ENCODE measurements around the gene FIZ1. TPM values are rescaled to one million over a fixed set of nuclear protein-coding genes. Genes with fewer than 3 reads are reported as not detected.

Gene FIZ1
- total and polyA plus RNA-seq, 4 donors = 2.3 to 26.5 (median 15.4) TPM

Other genes with a start within 250 kb of the FIZ1 start
- gene COX6B2, start 244.8 kb downstream of the FIZ1 start, total RNA-seq = 1 to 10 TPM in 1 of 2 donors, under 1 TPM in 1; 0.69 to 2.8 TPM
- gene COX6B2, start 244.8 kb downstream of the FIZ1 start, polyA plus RNA-seq (ENCODE audit: insufficient read length in 2 of 2) = 1 to 10 TPM; 3.8 to 4.8 TPM
- gene GARIN5B, start 236.3 kb downstream of the FIZ1 start, total RNA-seq = not detected
- gene GARIN5B, start 236.3 kb downstream of the FIZ1 start, polyA plus RNA-seq (ENCODE audit: insufficient read length in 2 of 2) = under 1 TPM; 0.14 to 0.43 TPM
- under 1 TPM; 0.20 to 0.22 TPM for gene IL11, start 229.1 kb downstream of the FIZ1 start, total RNA-seq
- gene IL11, start 229.1 kb downstream of the FIZ1 start, polyA plus RNA-seq (ENCODE audit: insufficient read length in 2 of 2) = 1 to 10 TPM; 1.5 to 1.9 TPM
- gene TMEM190, start 222.7 kb downstream of the FIZ1 start, total RNA-seq = 1 to 10 TPM in 1 of 2 donors, under 1 TPM in 1; 0.40 to 2.2 TPM
- 1 to 10 TPM in 1 of 2 donors, under 1 TPM in 1; 0.65 to 5.0 TPM for gene TMEM190, start 222.7 kb downstream of the FIZ1 start, polyA plus RNA-seq (ENCODE audit: insufficient read length in 2 of 2)
- under 1 TPM in 1 of 2 donors, not detected in 1; 0.55 TPM for gene TMEM238, start 215.2 kb downstream of the FIZ1 start, total RNA-seq
- under 1 TPM; 0.69 to 0.86 TPM for gene TMEM238, start 215.2 kb downstream of the FIZ1 start, polyA plus RNA-seq (ENCODE audit: insufficient read length in 2 of 2)
- gene RPL28, start 213.6 kb downstream of the FIZ1 start, total RNA-seq = 100 to 1,000 TPM; 135 to 417 TPM
- gene RPL28, start 213.6 kb downstream of the FIZ1 start, polyA plus RNA-seq (ENCODE audit: insufficient read length in 2 of 2) = 1,000 to 10,000 TPM; 1,153 to 1,205 TPM
- gene UBE2S, start 191.7 kb downstream of the FIZ1 start, total RNA-seq = 10 to 100 TPM; 14.6 to 55.8 TPM
- 100 to 1,000 TPM; 104 to 124 TPM for gene UBE2S, start 191.7 kb downstream of the FIZ1 start, polyA plus RNA-seq (ENCODE audit: insufficient read length in 2 of 2)
- gene SHISA7, start 156.2 kb downstream of the FIZ1 start, total RNA-seq = 1 to 10 TPM; 4.0 to 5.2 TPM
- gene SHISA7, start 156.2 kb downstream of the FIZ1 start, polyA plus RNA-seq (ENCODE audit: insufficient read length in 2 of 2) = 10 to 100 TPM; 29.1 to 35.6 TPM
- gene ISOC2, start 137.9 kb downstream of the FIZ1 start, total RNA-seq = 10 to 100 TPM; 30.3 to 59.3 TPM
- 10 to 100 TPM; 60.2 to 65.1 TPM for gene ISOC2, start 137.9 kb downstream of the FIZ1 start, polyA plus RNA-seq (ENCODE audit: insufficient read length in 2 of 2)
- gene C19orf85, start 134.8 kb downstream of the FIZ1 start, total RNA-seq = not detected
- gene C19orf85, start 134.8 kb downstream of the FIZ1 start, polyA plus RNA-seq (ENCODE audit: insufficient read length in 2 of 2) = not detected
- gene ZNF628, start 122.9 kb downstream of the FIZ1 start, total RNA-seq = 1 to 10 TPM; 1.5 to 1.7 TPM
- gene ZNF628, start 122.9 kb downstream of the FIZ1 start, polyA plus RNA-seq (ENCODE audit: insufficient read length in 2 of 2) = 1 to 10 TPM; 5.7 to 6.6 TPM
- gene NAT14, start 114.3 kb downstream of the FIZ1 start, total RNA-seq = 10 to 100 TPM; 16.2 to 45.6 TPM
- gene NAT14, start 114.3 kb downstream of the FIZ1 start, polyA plus RNA-seq (ENCODE audit: insufficient read length in 2 of 2) = 10 to 100 TPM; 93.2 to 94.0 TPM
- gene SSC5D, start 111.1 kb downstream of the FIZ1 start, total RNA-seq = 1 to 10 TPM; 3.5 to 6.0 TPM
- gene SSC5D, start 111.1 kb downstream of the FIZ1 start, polyA plus RNA-seq (ENCODE audit: insufficient read length in 2 of 2) = 1 to 10 TPM; 2.3 to 4.7 TPM
- gene SBK2, start 62.4 kb downstream of the FIZ1 start, total RNA-seq = under 1 TPM in 1 of 2 donors, not detected in 1; 0.44 TPM
- under 1 TPM in 1 of 2 donors, not detected in 1; 0.15 TPM for gene SBK2, start 62.4 kb downstream of the FIZ1 start, polyA plus RNA-seq (ENCODE audit: insufficient read length in 2 of 2)
- under 1 TPM in 1 of 2 donors, not detected in 1; 0.11 TPM for gene SBK3, start 54.0 kb downstream of the FIZ1 start, total RNA-seq
- under 1 TPM in 1 of 2 donors, not detected in 1; 0.17 TPM for gene SBK3, start 54.0 kb downstream of the FIZ1 start, polyA plus RNA-seq (ENCODE audit: insufficient read length in 2 of 2)
- 1 to 10 TPM; 2.1 to 9.9 TPM for gene ZNF579, start 18.7 kb downstream of the FIZ1 start, total RNA-seq
- 10 to 100 TPM; 24.9 to 25.3 TPM for gene ZNF579, start 18.7 kb downstream of the FIZ1 start, polyA plus RNA-seq (ENCODE audit: insufficient read length in 2 of 2)
- 1 to 10 TPM; 5.1 to 9.6 TPM for gene ZNF524, start 771 bp upstream of the FIZ1 start, total RNA-seq
- gene ZNF524, start 771 bp upstream of the FIZ1 start, polyA plus RNA-seq (ENCODE audit: insufficient read length in 2 of 2) = 10 to 100 TPM; 11.2 to 13.6 TPM
- gene ZNF865, start 6.1 kb upstream of the FIZ1 start, total RNA-seq = 1 to 10 TPM; 1.4 to 2.1 TPM
- 10 to 100 TPM; 14.8 to 15.4 TPM for gene ZNF865, start 6.1 kb upstream of the FIZ1 start, polyA plus RNA-seq (ENCODE audit: insufficient read length in 2 of 2)
- gene ZNF784, start 25.0 kb upstream of the FIZ1 start, total RNA-seq = 1 to 10 TPM; 2.9 to 6.3 TPM
- 10 to 100 TPM in 1 of 2 donors, 1 to 10 TPM in 1; 9.9 to 12.8 TPM for gene ZNF784, start 25.0 kb upstream of the FIZ1 start, polyA plus RNA-seq (ENCODE audit: insufficient read length in 2 of 2)
- 10 to 100 TPM in 1 of 2 donors, 1 to 10 TPM in 1; 3.5 to 15.6 TPM for gene ZNF580, start 41.5 kb upstream of the FIZ1 start, total RNA-seq
- gene ZNF580, start 41.5 kb upstream of the FIZ1 start, polyA plus RNA-seq (ENCODE audit: insufficient read length in 2 of 2) = 10 to 100 TPM; 61.7 to 71.7 TPM
- 10 to 100 TPM in 1 of 2 donors, 1 to 10 TPM in 1; 6.6 to 10.5 TPM for gene ZNF581, start 44.1 kb upstream of the FIZ1 start, total RNA-seq
- gene ZNF581, start 44.1 kb upstream of the FIZ1 start, polyA plus RNA-seq (ENCODE audit: insufficient read length in 2 of 2) = 10 to 100 TPM; 19.0 to 20.5 TPM
- gene CCDC106, start 48.7 kb upstream of the FIZ1 start, total RNA-seq = 10 to 100 TPM; 13.4 to 14.1 TPM
- 10 to 100 TPM; 56.9 to 57.6 TPM for gene CCDC106, start 48.7 kb upstream of the FIZ1 start, polyA plus RNA-seq (ENCODE audit: insufficient read length in 2 of 2)
- gene U2AF2, start 55.5 kb upstream of the FIZ1 start, total RNA-seq = 100 to 1,000 TPM in 1 of 2 donors, 10 to 100 TPM in 1; 60.7 to 119 TPM
- 100 to 1,000 TPM; 203 to 207 TPM for gene U2AF2, start 55.5 kb upstream of the FIZ1 start, polyA plus RNA-seq (ENCODE audit: insufficient read length in 2 of 2)
- gene EPN1, start 75.7 kb upstream of the FIZ1 start, total RNA-seq = 10 to 100 TPM; 31.3 to 33.4 TPM
- gene EPN1, start 75.7 kb upstream of the FIZ1 start, polyA plus RNA-seq (ENCODE audit: insufficient read length in 2 of 2) = 100 to 1,000 TPM; 188 to 192 TPM
- not detected for gene NLRP9, start 138.9 kb upstream of the FIZ1 start, total RNA-seq
- gene NLRP9, start 138.9 kb upstream of the FIZ1 start, polyA plus RNA-seq (ENCODE audit: insufficient read length in 2 of 2) = under 1 TPM in 1 of 2 donors, not detected in 1; 0.08 TPM
- gene RFPL4A, start 159.6 kb upstream of the FIZ1 start, total RNA-seq = not detected
- gene RFPL4A, start 159.6 kb upstream of the FIZ1 start, polyA plus RNA-seq (ENCODE audit: insufficient read length in 2 of 2) = not detected
- gene RFPL4AL1, start 169.6 kb upstream of the FIZ1 start, total RNA-seq = not detected
- gene RFPL4AL1, start 169.6 kb upstream of the FIZ1 start, polyA plus RNA-seq (ENCODE audit: insufficient read length in 2 of 2) = not detected
- not detected for gene NLRP11, start 232.5 kb upstream of the FIZ1 start, total RNA-seq
- under 1 TPM in 1 of 2 donors, not detected in 1; 0.15 TPM for gene NLRP11, start 232.5 kb upstream of the FIZ1 start, polyA plus RNA-seq (ENCODE audit: insufficient read length in 2 of 2)
- not detected for gene NLRP4, start 237.0 kb upstream of the FIZ1 start, total RNA-seq
- gene NLRP4, start 237.0 kb upstream of the FIZ1 start, polyA plus RNA-seq (ENCODE audit: insufficient read length in 2 of 2) = not detected